Progenitor cell of endocrine pancreas (in vitro differentiated cells): ENCODE data around the gene ZNF283. TPM values are rescaled to one million over a fixed set of nuclear protein-coding genes. Genes with fewer than 3 reads are reported as not detected.
"Not testable (repeated sequence)": the region's sequence is repeated elsewhere in the genome, so short reads cannot be mapped to it uniquely, and the experiment has no call there.

Experiments
- DNase-seq: peaks from one replicate; pipeline ENCODE4 v3.0.0; 2021; ENCODE audit warnings: low spot score; ENCODE audit not compliant: unreplicated experiment
- H3K27ac Mint-ChIP-seq: 2 replicates; pipeline ENCODE4 v1.8.0; 2021; ENCODE audit warnings: mild to moderate bottlenecking, moderate library complexity, mixed read lengths
- H3K27me3 Mint-ChIP-seq: 2 replicates; pipeline ENCODE4 v1.8.0; 2021; ENCODE audit warnings: mixed read lengths
- H3K36me3 Mint-ChIP-seq: 2 replicates; pipeline ENCODE4 v1.8.0; 2022; ENCODE audit warnings: mixed read lengths; ENCODE audit not compliant: insufficient read depth
- H3K4me1 Mint-ChIP-seq: 2 replicates; pipeline ENCODE4 v1.8.0; 2021; ENCODE audit warnings: low read depth, mixed read lengths
- H3K4me3 Mint-ChIP-seq: 2 replicates; pipeline ENCODE4 v1.8.0; 2021; ENCODE audit warnings: low read depth, mild to moderate bottlenecking, moderate library complexity, mixed read lengths
- H3K9me3 Mint-ChIP-seq: 2 replicates; pipeline ENCODE4 v1.8.0; 2021; ENCODE audit warnings: low read depth, mixed read lengths
- total RNA-seq: library from RNA; stranded (reverse); gene quantifications from 2 replicates; pipeline ENCODE4 v1.2.1, GENCODE V29; 2021
- TF ChIP-seq, protein P1 (sequence below): fragments of 200-600 bp; sonication (generic); IDR thresholded peaks from one replicate; pipeline ENCODE4 v1.5.0; 2021; ENCODE audit warnings: antibody characterized with exemption, mild to moderate bottlenecking; ENCODE audit not compliant: unreplicated experiment

Gene ZNF283
- total RNA-seq, 1 donor from 2014 or later: 14.6 TPM

DNA sequence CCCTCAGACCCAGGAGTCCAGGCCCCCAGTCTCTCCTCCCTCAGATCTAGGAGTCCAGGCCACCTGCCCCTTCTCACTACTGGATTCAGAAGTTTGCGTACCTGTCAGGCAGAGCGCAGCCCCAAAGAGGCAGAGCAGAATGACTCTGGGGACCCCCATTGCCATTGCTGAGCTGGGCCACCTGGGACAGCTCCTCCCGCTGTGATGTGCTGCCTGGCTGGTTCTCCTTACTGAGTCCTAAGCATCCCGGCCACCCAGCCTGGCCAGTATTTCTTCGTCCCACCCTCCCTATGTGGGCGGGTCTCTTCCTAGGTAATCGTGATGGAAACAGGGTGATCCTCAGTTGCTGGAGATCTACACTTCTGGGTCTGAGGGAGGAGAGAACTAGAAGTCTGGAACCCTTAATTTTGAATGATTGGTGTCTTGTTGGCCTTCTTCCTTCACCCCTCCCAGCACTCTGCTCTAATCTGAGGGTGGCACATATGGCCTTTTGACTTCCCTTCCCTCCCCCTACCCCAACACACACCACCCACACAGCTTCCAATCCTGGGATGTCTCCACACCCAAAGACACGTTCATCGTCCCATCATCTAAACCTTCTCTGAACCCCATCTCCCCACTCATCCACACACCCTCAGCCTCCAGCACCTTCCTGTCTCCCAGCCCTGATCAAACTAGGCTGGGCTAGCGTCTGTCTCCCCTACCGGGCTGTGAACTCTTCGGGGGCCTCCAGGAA is 24.7 kb upstream of the ZNF283 start, which contains the start of gene LYPD5:
LYPD5 (minus strand) TSS at position 232 of the 736 bp plus-strand sequence; CDS start at position 165, 67 bp downstream.
- H3K36me3 Mint-ChIP-seq: no peaks in the 10 kb centered on the region
- no peaks in the 10 kb centered on the region for H3K4me1 Mint-ChIP-seq
- H3K9me3 Mint-ChIP-seq: no peaks in the 10 kb centered on the region
- DNase-seq: no peak
- H3K27me3 Mint-ChIP-seq: peaks cover 82% of the 10 kb centered on the region
- no peak within 1 kb of the TSS for H3K27ac Mint-ChIP-seq
- TF ChIP-seq, protein P1, sequence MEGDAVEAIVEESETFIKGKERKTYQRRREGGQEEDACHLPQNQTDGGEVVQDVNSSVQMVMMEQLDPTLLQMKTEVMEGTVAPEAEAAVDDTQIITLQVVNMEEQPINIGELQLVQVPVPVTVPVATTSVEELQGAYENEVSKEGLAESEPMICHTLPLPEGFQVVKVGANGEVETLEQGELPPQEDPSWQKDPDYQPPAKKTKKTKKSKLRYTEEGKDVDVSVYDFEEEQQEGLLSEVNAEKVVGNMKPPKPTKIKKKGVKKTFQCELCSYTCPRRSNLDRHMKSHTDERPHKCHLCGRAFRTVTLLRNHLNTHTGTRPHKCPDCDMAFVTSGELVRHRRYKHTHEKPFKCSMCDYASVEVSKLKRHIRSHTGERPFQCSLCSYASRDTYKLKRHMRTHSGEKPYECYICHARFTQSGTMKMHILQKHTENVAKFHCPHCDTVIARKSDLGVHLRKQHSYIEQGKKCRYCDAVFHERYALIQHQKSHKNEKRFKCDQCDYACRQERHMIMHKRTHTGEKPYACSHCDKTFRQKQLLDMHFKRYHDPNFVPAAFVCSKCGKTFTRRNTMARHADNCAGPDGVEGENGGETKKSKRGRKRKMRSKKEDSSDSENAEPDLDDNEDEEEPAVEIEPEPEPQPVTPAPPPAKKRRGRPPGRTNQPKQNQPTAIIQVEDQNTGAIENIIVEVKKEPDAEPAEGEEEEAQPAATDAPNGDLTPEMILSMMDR: no peak
- no peak within 1 kb of the TSS for H3K4me3 Mint-ChIP-seq

DNA sequence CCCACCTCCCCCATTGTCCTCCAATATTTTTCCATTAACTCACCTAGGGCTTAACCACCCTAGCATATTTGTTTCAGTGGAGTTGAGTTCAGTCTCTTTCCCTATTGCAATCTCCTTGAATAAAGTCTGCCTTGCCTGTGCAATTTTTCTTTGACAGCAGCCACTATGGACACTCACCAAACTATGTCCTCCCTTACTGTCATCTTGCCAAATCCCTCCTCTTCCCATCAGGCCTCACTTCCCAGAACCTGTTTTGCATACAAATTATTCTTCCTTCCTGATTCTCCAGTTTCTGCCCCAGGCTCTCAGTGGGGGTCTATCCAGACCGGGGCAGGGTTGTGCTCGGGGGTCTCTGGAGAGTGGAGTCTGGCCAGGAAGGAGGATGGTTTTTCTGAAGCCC is 22.7 kb upstream of the ZNF283 start:
- TF ChIP-seq, protein P1: no peak
- H3K4me1 Mint-ChIP-seq: no peaks in the 10 kb centered on the region
- no peak overlapping the region for H3K27ac Mint-ChIP-seq
- peaks cover 72% of the 10 kb centered on the region for H3K27me3 Mint-ChIP-seq
- no peak for DNase-seq
- H3K4me3 Mint-ChIP-seq: no peak overlapping the region
- H3K9me3 Mint-ChIP-seq: no peaks in the 10 kb centered on the region
- H3K36me3 Mint-ChIP-seq: no peaks in the 10 kb centered on the region

DNA sequence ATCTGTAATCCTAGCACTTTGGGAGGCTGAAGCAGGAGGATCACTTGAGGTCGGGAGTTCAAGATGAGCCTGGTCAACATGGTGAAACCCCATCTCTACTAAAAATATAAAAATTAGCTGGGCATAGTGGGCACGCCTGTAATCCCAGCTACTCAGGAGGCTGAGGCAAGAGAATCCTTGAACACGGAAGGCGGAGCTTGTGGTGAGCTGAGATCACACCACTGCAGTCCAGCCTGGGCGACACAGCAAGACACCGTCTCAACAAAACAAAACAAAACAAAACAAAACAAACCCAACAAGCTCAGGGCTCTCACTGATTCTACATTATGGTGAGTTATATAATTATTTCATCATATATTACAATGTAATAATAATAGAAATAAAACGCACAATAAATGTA is 20.7 kb upstream of the ZNF283 start:
- H3K4me3 Mint-ChIP-seq, H3K27ac Mint-ChIP-seq, DNase-seq, H3K36me3 Mint-ChIP-seq, H3K9me3 Mint-ChIP-seq, H3K4me1 Mint-ChIP-seq: not testable (repeated sequence)
- peaks cover 69% of the 10 kb centered on the region for H3K27me3 Mint-ChIP-seq

DNA sequence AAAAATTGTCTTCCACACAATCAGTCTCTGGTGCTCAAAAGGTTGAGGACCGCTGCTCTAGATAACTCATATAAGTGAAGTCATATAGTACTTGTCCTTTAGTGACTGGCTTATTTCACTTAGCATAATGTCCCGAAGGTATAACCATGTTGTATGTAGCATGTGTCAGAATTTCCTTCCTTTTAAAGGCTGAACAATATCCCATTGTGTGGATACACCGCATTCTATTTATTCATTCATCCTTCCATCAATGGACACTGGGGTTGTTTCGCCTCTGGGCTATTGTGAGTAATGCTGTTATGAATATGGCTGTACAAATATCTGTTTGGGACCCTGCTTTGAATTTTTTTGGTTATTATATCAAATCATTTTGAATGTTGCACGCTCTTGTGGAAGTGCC is 20.3 kb upstream of the ZNF283 start:
- Mint-ChIP-seq H3K4me1 (no peaks in the 10 kb centered on the region), H3K9me3 (no peaks in the 10 kb centered on the region), H3K27ac (no peak overlapping the region), H3K4me3 (no peak overlapping the region), H3K27me3 (peaks cover 67% of the 10 kb centered on the region), H3K36me3 (no peaks in the 10 kb centered on the region)
- no peak for DNase-seq
- TF ChIP-seq, protein P1: no peak

DNA sequence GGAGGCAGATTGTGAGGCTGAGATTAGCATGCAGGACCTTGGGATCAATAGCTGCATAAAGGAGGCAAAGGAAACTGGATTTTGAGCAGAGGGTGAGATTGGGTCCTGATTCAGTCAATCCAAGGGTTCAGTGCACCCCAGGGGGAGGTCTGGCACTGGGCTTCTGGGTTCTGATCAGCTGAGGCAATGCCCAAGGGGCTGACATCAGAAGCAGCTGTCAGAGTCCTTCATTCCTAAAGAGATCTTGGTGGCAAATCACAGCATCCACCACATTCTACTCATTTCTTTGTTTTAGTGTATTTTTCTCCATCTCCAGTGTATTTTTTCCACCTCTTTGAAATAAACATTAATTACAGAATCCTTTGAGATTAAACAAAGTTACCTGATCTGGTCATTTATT is 19.5 kb upstream of the ZNF283 start:
- peaks cover 67% of the 10 kb centered on the region for H3K27me3 Mint-ChIP-seq
- no peaks in the 10 kb centered on the region for H3K4me1 Mint-ChIP-seq
- no peak overlapping the region for H3K4me3 Mint-ChIP-seq
- H3K27ac Mint-ChIP-seq: no peak overlapping the region
- H3K9me3 Mint-ChIP-seq: no peaks in the 10 kb centered on the region
- no peaks in the 10 kb centered on the region for H3K36me3 Mint-ChIP-seq
- no peak for DNase-seq
- TF ChIP-seq, protein P1: no peak
